CD4-positive, alpha-beta T cell treated with Interferon alpha-2 for 1 hour (primary cell): ENCODE results near the gene FAM149B1.
A peak's percentile ranks its signal among the peaks of the same experiment; 100 is the strongest.
"Not testable (repeated sequence)": the region's sequence is repeated elsewhere in the genome, so short reads cannot be mapped to it uniquely, and the experiment has no call there.

Experiments
- DNase-seq, 2 donors: peaks; one replicate each; pipeline ENCODE4 v3.0.0-alpha.2; 2020 to 2022

Gene FAM149B1

DNA sequence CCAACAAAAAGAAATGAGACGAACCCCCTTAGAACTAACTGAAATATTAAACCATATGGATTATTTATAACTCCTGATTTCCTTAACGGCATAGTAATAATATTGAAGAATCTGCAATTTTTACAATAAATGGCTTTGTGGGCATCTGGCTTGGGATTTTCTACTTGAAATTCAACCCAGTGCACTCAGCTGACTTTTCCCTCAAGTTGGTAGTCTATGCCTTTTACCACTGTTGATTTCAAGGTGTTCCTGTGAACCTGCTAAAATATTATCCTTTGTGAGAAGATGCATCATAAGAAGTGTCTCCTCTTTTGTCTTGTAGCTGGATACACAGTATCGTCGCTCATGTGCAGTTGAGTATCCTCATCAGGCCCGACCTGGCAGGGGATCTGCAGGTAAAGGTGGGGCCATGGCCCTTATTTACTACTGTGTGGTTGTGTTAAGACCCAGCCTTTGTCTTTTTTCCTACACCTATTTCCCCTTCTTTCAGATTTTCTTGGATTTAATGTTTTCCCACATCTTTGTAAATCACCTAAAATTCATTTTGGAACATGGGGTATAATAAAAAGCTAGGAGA lies 71.2 kb downstream of the FAM149B1 start:
- DNase-seq, result no peak

DNA sequence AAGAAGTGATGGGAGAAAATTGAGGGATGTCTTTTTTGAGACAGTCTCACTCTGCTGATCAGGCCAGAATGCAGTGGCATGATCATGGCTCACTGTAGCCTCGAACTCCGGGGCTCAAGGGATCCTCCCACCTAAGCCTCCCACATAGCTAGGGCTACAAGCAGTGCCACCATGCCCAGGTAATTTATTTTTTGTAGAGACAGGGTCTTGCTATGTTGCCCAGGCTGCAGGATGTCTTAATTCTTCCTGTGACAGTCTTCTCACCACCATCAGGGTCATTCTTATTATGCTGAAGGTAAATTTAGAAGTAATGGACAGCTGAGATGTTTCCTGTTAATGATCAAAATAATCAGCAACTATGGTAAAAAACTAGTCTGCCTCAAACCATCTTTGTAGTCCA lies 72.0 kb downstream of the FAM149B1 start:
- DNase-seq, result no peak

DNA sequence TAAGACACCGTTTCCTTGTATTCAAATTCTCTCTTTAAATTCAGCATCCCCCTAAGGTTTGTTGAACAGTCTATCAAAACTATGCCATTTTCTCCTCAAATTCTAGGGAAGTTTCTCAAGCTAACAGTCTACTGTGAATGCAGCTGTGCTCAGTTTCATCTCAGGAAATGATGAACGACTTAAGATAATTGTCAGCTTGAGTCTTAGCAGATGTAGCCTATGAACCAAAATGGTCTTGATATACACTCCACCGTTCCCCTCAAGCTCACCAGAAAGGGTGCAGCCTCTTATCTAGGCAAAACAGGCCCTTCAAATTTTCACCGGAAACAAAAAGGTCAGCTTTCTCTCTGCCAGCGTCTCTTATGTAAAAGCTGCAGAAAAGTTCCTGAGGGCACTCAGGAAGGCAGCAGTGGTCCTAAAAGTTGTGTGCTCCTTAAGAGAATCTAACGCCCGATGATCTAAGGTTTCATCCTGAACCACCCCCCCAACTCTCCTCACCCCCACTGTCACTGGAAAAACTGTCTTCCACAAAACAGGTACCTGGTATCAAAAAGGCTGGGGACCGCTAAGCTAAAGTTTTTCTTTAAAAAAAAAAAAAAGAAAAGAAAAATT lies 77.1 kb downstream of the FAM149B1 start:
- DNase-seq, result no peak

DNA sequence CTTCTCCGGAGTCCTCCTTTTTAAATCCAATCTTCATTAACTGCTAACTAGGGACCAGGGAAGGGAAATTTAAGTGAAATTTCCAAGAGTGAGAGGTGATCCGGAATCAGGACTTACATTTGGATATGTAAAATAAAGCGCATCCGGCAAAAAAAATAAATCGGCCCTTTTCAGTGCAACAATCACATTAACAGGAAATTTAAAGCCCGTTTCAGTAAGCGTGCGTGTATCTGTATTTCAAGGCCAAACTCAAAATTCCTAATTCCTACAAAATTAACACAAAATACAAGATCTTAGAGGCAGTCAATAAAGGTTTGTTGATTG lies 78.4 kb downstream of the FAM149B1 start:
- peak in 1 of 2 donors; percentile 13 for DNase-seq

DNA sequence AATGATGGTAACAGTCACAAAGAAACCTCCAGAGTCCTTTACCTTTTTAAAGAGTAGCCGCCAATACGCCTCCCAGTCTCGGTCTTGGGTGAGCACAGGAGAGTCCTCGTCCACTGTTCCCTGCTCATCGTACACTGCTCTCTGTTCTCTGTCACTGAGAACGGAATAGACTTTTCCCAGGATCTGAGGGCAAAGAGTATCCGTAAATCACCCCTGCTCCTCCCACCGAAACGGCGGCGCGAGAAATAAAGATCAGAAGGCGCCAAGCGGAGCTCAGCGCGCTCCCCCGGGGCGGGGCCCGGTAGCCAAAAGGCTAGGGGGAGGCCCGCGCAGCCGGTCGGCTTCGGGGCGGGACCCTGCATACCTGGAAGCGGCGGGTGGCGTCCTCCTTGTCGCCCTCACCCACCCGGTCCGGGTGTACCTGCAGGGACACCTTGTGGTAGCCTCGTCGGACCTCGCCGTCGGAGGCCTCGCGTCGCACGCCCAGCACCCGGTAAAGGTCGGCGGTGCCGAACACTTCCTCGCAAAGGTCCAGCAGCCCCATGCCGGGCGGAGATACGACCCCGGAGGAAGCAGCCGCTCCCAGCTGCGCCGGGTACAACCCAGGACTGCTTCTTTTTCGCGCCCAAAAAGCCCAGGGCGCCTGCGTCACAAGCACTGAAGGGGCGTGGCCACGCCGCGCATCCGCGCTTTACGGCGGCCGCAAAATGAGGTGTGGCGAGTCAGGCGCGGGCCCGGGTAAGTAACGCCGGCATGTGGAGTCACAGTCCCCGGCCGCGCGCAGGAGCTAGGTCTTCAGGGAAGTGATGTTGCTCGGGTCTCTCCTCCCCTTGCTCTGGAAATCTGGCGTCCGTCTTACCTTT lies 79.0 kb downstream of the FAM149B1 start, which contains the start of gene DNAJC9:
TSS of gene DNAJC9 (minus strand) at position 610 of the 863 bp plus-strand sequence. CDS start at position 544, 66 bp downstream.
- DNase-seq, result peak; percentile 95 to 98

DNA sequence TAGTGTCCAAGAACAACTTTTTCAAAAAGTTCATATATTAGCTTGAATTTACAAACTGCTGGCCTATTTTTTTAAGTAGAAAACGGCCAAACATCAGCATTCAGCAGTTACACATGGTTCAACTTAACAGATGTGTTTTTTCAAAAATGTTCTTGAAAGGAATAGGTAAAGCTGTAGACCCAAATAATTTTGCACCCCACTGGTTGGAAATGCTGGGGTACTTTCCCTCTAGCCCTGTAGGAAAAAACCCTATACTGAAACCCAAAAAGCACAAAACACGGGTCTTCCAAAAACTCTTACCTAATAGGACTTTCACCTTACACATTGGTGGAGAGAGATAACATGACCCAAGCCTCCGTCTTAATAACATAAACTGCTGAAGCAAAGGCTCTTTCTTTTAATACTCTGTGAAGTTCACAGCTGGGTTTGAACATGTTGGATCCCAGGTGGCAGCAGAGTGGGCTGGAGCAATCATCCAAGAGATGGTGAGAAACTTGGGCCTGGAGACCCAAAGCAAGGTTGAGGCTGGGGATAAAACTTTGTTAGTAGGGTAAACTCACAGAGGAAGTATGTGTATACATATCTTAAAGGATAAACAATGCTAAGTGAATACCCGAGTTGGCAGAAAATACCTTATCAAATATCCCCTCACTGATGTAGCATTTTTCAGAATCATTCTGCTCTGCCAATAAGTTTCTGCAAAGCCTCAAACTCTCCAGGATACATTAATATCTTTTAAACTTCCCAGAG lies 79.8 kb downstream of the FAM149B1 start:
- no peak for DNase-seq

DNA sequence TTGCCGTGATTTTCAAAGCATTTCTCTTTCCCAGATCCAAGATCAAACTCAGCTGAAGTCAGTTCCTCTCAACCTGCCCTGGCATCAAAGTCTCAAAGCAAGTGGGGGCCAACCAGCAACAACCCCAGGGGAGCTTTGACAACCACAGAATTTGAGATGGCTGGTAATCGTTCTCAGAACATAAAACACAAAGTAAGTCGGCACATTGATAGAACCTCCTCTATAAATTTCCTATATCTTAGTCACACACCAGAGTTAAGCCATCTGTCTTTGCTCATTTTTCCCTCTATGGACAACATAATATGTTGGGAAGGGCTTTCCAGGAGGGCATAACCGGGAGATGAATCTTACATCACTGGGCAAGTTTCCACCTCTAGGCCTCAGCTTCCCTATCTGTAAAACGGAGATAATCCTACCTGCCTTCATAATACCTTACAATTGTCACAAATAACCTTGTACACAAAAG lies 80.4 kb downstream of the FAM149B1 start:
- DNase-seq, result no peak

DNA sequence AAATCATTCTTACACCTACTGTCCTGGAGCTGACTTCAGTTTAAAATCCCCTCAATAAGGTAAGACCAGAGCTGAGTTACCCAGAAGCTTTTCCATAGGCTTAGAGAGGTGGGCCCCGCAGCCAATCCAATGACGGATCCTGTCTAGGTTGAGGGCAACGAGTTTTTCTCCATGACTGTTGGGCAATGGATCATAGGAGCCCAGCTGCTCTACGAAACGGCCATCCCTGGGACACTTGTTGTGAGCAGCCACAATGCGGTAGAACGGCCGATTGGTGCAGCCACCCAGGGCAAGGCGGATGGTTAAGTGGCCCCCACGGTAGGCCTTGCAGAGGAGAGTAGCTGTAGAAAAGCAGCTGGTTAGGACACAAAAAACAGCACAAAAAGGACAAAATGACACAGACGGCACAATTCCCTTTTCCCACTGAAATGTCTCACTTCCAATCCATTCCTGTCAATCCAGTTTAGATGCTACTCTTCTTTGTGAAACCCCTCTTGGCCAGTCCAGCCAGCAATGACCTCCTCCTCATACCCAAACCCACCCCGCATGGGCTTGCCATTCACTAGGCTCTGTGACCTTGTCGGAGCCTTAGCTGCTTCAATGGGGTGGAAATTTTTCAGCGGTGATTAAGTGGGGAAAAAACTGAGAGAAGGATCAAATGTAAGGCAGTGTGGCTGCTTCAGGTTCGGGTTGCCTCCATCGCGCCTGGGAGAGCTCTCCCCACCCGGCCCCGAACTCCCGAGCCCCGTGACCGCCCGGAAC lies 83.9 kb downstream of the FAM149B1 start:
- DNase-seq, result no peak

DNA sequence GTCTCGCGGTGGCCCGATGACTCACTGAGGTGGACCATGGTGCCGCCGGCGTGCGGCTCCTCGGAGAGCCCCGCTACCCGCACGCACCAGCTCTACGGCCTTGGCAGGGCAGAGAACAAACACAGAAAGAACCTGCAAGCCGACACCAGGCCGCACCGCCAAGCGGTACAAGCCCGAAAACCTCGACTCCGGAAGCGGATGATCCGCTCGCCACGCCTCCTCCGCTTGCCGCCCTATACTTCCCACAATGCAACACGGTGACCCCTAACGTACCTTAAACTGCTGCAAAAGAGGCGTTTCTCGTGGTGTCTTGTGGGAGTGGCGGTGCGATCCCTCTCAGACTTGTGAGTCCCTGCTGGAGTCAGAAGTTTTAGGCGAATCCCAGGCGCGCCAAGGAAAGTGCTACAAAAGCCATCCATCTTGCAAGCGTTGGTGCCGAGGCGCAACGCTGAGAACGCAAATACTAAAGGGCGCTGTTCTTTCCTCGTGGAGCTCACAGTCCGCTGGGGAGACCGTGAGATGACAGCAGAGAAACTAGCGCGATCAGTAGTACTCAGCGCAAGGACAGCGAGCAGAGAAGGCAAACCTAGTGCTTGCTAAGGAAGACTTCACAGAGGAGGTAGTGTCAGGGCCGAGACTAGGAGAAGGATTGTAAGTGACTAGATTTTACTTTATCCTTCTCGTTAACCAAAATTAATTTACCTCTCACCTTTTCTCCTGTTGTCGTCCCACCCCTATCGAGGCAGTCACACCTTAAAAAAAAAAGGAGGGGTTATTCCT lies 84.7 kb downstream of the FAM149B1 start, which contains the start of gene MRPS16:
TSS of gene MRPS16 (minus strand) at position 200 of the 780 bp plus-strand sequence. CDS start at position 38, 162 bp downstream.
- peak; percentile 90 to 95 for DNase-seq

DNA sequence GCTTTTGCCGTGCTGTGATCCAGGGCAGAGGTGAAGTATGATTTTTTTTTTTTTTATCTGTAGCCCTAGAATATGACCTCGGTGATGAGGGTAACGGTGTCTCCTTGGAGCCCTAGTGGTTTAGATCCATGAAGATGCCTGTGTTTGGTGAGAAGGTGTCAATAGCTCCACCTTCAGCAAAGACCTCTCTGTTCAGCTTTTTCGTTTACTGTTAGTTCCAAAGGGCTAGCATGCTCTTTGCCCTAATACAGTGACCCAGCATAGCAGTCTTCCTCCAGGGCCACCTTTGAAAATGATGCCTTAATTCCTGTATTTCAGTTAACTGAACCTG lies 85.3 kb downstream of the FAM149B1 start:
- DNase-seq, result peak in 1 of 2 donors; percentile 31

DNA sequence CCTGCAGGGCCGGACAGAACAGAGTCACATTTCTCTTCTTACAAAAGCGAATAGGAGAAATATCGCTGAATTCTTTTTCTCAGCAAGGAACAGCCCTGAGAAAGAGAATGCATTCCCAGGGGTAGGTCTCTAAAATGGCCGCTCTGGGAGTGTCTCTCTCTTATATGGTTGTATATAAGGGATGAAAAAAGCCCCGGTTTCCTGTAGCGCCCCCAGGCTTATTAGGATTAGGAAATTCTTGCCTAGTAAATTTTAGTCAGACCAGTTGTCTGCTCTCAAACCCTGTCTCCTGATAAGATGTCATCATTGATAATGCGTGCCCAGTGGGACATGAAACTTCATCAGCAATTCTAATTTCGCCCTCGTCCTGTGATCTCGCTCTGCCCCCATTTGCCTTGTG lies 90.7 kb downstream of the FAM149B1 start:
- DNase-seq, result not testable (repeated sequence)

DNA sequence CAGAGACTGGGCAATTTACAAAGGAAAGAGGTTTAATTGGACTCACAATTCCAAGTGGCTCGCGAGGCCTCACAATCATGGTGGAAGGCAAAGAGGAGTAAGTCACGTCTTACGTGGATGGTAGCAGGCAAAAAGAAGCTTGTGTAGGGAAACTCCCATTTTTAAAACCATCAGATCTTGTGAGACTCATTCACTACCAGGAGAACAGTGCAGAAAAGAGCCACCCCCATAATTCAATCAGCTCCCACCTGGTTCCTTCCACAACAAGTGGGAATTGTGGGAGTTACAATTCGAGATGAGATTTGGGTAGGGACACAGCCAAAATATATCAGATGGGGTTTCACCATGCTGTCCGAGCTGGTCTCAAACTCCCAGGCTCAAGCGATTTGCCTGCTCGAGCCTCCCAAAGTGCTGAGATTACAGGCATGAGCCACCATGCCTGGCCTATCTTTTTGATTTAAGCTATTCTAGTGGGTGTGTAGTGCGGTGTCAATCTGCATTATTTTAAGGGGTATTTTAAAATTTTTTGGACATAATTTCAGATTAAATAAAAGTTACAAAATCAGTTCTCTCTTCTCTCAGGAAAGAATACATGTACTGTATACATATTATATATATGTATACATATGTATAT lies 93.6 kb downstream of the FAM149B1 start:
- no peak for DNase-seq

DNA sequence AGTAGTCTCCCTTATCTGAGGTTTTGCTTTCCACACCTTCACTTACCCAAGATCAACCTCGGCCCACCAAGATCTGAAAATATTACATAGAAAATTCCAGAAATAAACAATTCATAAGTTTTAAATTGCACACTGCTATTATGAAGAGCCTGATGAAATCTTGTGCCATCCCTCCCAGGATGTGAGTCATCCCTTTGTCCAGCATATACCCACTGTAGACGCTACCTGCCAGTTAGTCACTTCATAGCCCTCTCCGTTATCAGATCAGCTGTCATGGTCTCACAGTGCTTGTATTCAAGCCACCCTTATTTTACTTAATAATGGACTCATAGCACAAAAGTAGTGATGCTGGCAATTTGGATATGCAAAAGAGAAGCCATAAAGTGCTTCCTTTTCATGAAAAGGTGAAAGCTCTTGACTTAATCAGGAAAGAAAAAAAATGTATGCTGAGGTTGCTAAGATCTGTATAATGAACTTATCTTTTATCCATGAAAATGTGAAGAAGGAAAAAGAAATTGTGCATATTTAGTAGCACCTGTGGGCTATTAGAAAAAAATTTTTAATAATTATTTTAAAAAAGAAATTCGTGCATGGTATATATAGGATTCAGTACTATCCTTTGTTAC lies 94.3 kb downstream of the FAM149B1 start:
- DNase-seq, result no peak

DNA sequence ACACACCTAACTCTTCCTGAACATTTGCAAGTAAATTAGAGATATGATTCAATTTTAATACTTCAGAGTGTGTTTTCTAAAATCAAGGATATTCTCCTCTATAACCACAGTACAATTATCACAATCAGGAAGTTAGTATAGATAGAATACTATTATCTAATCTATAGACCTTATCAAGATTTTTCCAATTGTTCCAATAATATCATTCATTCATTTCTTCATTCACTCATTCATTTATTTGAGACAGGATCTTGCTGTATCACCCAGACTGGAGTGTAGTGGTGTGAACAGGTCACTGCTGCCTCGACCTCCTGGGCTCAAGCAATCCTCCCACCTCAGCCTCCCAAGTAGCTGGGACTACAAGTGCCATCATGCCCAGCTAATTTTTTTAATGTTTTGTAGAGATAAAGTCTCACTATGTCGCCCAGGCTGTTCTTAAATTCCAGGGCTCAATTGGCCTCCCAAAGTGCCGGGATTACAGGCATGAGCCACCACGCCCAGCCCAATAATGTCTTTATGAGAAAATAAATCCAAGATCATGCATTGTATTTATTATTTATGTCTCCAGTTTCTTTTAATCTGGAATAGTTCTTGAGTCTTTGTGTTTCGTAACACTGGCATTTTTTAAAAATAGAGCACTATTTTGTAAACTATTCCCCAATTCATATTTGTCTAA lies 95.1 kb downstream of the FAM149B1 start:
- no peak for DNase-seq

DNA sequence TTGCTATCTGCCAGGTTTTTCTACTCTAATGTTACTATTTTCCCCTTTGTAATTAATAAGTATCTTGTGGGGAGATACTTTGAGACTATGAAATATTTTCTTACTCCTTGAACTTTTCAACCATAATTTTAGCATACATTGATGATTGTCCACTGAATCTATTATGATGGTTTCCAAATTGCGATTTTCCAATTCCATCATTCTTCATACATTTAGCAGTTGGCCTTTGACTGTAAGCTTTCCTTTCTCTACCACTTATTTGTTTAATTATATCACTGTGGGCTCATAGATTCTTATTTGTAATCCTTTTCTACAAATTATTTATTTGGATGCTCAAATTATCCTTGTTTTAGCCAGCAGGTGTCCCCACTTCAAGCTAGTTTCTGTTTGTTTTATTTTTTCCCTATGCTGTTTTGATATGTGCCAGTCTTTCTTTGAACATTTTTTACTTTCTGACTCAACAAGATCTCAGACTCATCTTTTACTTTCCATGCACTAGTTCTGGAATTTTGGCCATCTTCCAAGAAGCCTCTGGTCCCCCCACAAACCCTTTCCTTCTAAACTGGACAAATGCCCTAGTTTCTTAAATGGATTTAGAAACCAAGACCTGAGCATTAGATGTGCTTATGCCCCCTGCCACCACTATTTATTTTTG lies 95.9 kb downstream of the FAM149B1 start:
- DNase-seq, result peak in 1 of 2 donors; percentile 31

DNA sequence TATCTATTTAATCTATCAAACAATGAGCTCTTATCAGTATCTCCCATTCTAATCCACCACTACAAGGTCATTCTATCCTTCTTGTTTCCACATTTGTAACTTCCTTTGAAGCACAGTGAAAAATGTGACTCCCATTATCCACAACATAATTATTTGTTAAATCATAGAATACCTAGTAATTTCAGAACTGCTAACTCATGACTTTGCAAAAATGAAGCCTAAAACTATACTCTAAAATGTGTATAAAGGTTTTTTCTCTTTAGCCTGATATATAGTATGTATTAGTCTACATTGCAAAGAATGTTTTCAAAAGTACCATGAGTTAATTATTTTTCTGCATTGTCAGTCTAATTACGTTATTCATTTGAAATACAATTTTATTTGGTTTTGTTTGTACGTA lies 96.5 kb downstream of the FAM149B1 start:
- DNase-seq, result no peak

DNA sequence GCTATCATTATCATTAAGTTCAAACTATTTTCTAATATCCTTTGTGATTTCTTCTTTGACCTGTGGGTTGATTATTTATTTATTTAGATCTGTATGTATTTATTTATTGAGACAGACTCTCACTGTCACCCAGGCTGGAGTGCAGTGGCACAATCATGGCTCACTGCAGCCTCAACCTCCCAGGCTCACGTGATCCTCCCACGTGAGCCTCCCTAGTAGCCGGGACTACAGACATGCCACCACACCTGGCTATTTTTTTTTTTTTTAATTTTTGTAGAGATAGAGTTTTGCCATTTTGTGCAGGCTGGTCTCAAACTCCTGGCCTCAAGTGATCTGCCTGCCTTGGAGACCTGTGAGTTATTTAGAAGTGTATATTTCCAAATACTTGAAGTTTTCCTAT lies 113.2 kb downstream of the FAM149B1 start:
- DNase-seq, result no peak

DNA sequence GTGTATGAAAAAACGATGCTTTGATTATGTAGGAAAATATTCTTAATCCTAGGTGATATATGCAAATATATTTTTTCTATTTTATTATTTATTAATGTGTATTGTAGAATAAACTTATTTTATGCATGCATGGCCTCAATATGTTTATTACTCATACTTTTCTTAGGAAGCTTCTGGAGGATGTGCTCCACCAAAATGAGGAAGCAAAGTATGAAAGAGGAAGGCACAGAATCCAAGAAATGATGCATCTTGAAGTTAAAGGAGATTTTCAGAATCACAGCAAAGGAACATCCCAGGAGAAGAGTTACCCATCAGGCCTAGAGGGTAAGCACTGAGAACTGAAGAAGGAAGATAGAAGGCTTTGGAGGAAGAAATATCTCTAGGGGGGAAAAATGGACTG lies 119.5 kb downstream of the FAM149B1 start:
- DNase-seq, result peak in 1 of 2 donors; percentile 1

DNA sequence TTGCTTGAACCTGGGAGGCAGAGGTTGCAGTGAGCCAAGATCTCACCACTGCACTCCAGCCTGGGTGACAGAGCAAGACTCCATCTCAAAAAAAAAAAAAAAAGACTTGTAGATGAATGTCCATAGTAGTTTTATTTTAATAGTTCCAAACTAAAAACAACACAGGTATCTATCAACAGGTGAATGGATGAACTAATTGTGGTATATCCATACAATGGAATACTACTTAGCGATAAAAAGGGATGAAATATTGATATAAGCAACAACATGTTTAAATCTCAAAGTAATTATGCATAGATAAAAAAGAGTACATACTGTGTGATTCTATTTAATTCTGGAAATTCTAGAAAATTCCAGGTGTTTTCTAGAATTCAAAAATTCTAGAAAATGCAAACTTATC lies 122.0 kb downstream of the FAM149B1 start:
- no peak for DNase-seq
